ENCODE results near the gene PIP5KL1. TPM values are rescaled to one million over a fixed set of nuclear protein-coding genes. Genes with fewer than 3 reads are reported as not detected.

PIP5KL1 gene
- total RNA-seq, 2 experiments from 2014 or later, result 1.5 to 1.9 TPM

GRCh38 chr9:127954831-127955293, 24.3 kb upstream of the PIP5KL1 start:
- no peak for DNase-seq
- POLR2A ChIA-PET, result interaction anchor here (0.7 to 5.7 kb wide), 13 partner anchors 9 to 139 kb away, joined by 3 to 52 read pairs (median 8); partner anchors contain the start of genes EEIG1, NAIF1 and SLC25A25
- H3K4me1 Mint-ChIP-seq, result peaks cover 72% of the 10 kb centered on the region
- no peak overlapping the region for H3K27ac Mint-ChIP-seq
- H3K4me3 Mint-ChIP-seq, result no peak overlapping the region
- no peaks in the 10 kb centered on the region for H3K27me3 Mint-ChIP-seq
- H3K36me3 Mint-ChIP-seq (ENCODE audit: low read depth), result peaks cover 38% of the 10 kb centered on the region
- no peaks in the 10 kb centered on the region for H3K9me3 Mint-ChIP-seq
- CTCF ChIA-PET, result interaction anchor here (0.7 to 6.3 kb wide), 16 partner anchors 9 to 163 kb away, joined by 3 to 112 read pairs (median 7); partner anchors contain the start of gene EEIG1

DNA sequence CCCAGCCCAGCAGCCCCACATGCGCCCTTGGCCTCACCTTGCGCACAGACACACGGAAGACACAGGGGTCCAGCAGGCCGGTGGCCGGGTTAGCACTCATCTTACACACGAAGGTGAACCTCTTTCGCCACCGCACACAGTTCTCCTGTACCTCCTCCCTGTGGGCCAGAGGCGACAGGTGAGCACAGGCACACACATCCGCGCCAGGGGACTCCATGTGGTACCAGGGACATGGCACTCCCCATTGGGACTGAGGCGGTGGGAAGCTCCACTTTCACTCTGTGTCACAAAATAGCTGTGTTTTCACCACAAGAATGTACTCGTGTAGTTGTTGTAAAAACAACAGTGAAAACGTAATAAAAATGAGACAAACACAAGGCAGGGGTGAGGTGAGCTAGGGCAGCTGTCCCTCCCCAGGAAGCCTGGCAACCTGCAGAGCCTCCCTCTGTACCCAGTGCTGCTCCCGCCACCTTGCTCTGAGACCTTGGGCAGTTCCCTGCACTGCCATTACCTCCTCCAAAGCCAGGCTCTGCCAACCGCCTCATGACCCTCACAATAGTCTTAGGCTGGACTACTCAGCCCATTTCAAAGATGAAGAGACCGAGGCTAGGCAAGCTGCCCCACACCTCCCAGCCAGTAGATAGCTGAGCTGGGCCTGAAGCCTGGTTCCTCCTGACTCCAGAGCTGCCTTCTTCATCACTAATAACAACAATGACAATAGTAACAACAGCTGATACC, 23.4 kb upstream of the PIP5KL1 start:
- H3K36me3 Mint-ChIP-seq (ENCODE audit: low read depth), result peaks cover 30% of the 10 kb centered on the region
- no peaks in the 10 kb centered on the region for H3K9me3 Mint-ChIP-seq
- H3K27me3 Mint-ChIP-seq, result no peaks in the 10 kb centered on the region
- ChIA-PET CTCF (interaction anchor here (0.8 to 6.3 kb wide), 11 partner anchors 10 to 164 kb away, joined by 3 to 112 read pairs (median 6); partner anchors contain the start of gene EEIG1), POLR2A (interaction anchor here (0.7 to 5.7 kb wide), 10 partner anchors 11 to 114 kb away, joined by 3 to 52 read pairs (median 8); partner anchors contain the start of genes DPM2, EEIG1, NAIF1 and SLC25A25)
- no peak for DNase-seq
- H3K27ac Mint-ChIP-seq, result peak overlapping the region; percentile 11
- peaks cover 68% of the 10 kb centered on the region for H3K4me1 Mint-ChIP-seq
- no peak overlapping the region for H3K4me3 Mint-ChIP-seq

GRCh38 chr9:127953154-127953553, 22.6 kb upstream of the PIP5KL1 start:
- DNase-seq, result no peak
- H3K4me1 Mint-ChIP-seq, result peaks cover 68% of the 10 kb centered on the region
- no peaks in the 10 kb centered on the region for H3K9me3 Mint-ChIP-seq
- ChIA-PET CTCF (interaction anchor here (1.6 to 6.3 kb wide), 3 partner anchors 10 to 81 kb away, joined by 5 to 56 read pairs (median 24); no protein-coding TSS in a partner anchor), POLR2A (interaction anchor here (1.4 to 5.2 kb wide), 4 partner anchors 16 to 81 kb away, joined by 6 to 52 read pairs (median 36); partner anchors contain the start of genes DPM2 and EEIG1)
- peaks cover 30% of the 10 kb centered on the region for H3K36me3 Mint-ChIP-seq (ENCODE audit: low read depth)
- no peak overlapping the region for H3K4me3 Mint-ChIP-seq
- H3K27ac Mint-ChIP-seq, result no peak overlapping the region
- no peaks in the 10 kb centered on the region for H3K27me3 Mint-ChIP-seq

DNA sequence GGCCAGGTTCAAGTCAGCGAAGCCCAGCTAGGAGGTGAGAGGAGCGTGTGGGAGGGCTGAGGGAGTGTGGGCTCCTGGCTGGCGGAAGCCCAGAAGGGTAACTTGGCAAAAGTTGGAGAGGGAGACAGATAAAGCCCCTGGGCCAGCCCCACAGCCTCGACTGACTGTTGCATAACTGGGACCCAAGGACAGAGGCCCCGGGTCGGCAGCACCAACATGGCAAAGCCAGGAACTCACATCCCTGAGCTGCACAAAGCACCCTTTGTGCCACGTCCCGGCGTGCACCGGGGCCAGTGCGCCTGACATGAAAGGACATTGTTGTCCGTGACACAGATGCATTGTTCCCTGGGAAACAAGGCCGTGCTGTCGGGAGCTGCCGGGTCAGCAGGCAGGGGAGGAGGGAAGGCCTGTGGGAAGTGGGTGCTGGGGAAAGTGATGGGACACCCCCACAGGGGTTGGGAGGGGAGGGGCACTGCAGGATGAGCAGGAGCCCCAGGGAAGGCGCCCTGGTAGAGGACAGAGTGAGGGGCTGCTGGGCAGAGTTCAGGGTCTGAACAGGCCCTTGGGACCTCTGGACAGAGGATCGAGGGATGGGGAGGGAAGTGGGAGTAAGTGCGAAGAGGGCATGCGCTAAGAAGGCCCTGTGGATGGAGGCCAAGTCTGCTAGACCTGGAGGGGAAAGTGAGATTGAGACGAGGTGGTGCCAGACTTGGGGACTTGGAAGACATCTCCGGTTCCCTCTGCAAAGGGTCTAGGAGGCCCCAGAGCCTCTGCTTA, 20.1 kb upstream of the PIP5KL1 start:
- POLR2A ChIA-PET, result interaction anchor here (1.0 to 1.4 kb wide), 4 partner anchors 10 to 77 kb away, joined by 3 to 5 read pairs (median 4); no protein-coding TSS in a partner anchor
- CTCF ChIA-PET, result no interaction called here
- no peak overlapping the region for H3K4me3 Mint-ChIP-seq
- no peak for DNase-seq
- H3K9me3 Mint-ChIP-seq, result no peaks in the 10 kb centered on the region
- no peak overlapping the region for H3K27ac Mint-ChIP-seq
- peaks cover 35% of the 10 kb centered on the region for H3K36me3 Mint-ChIP-seq (ENCODE audit: low read depth)
- peaks cover 53% of the 10 kb centered on the region for H3K4me1 Mint-ChIP-seq
- no peaks in the 10 kb centered on the region for H3K27me3 Mint-ChIP-seq

DNA sequence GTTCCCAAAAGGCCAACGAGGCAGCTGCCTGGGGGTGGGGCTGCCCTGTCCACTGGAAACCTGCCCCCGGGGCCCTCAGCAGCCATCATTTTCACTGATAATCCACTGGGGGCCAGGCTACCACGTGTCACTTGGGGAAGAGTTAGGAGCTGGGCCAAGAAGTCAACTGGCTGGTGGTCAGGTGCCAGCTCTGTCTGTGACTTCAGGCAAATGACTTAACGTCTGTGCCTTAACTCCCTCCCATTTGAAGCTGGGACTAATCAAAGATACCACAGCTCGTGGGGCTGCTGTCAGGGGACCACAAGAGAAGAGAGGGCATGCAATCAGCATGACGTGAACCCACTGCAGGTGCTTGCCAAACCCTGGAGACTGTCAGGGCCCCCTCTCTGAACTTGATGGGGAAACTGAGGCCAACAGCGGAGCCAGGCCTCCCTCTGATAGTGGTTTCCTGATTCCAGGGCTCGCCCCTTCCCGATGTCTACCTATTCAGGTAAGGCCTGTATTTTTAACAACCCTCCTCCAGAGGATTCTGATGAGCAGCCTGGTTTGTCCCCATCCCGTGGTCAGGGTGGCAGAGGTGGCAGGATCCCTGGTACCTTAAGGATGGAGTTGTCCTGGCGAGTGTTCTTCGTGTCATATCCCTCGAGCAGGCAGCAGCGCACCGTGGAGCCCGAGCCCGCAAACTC, 19.4 kb upstream of the PIP5KL1 start:
- no peak overlapping the region for H3K4me3 Mint-ChIP-seq
- H3K9me3 Mint-ChIP-seq, result no peaks in the 10 kb centered on the region
- H3K4me1 Mint-ChIP-seq, result peaks cover 45% of the 10 kb centered on the region
- DNase-seq, result no peak
- CTCF ChIA-PET, result interaction anchor here (0.6 to 0.9 kb wide), 2 partner anchors 8 to 365 kb away, joined by 3 read pairs; no protein-coding TSS in a partner anchor
- H3K27ac Mint-ChIP-seq, result no peak overlapping the region
- POLR2A ChIA-PET, result interaction anchor here (1.0 to 1.8 kb wide), 5 partner anchors 9 to 77 kb away, joined by 3 to 9 read pairs (median 4); partner anchors contain the start of gene DPM2
- H3K36me3 Mint-ChIP-seq (ENCODE audit: low read depth), result peaks cover 38% of the 10 kb centered on the region
- no peaks in the 10 kb centered on the region for H3K27me3 Mint-ChIP-seq

GRCh38 chr9:127947841-127948710, 17.5 kb upstream of the PIP5KL1 start:
- Mint-ChIP-seq H3K36me3 (ENCODE audit: low read depth) (peaks cover 48% of the 10 kb centered on the region), H3K27ac (peak overlapping the region; percentile 16), H3K9me3 (no peaks in the 10 kb centered on the region), H3K27me3 (no peaks in the 10 kb centered on the region), H3K4me3 (no peak overlapping the region), H3K4me1 (peaks cover 38% of the 10 kb centered on the region)
- ChIA-PET POLR2A (no interaction called here), CTCF (interaction anchor here (0.9 to 1.3 kb wide), 3 partner anchors 29 to 88 kb away, joined by 3 to 6 read pairs (median 4); no protein-coding TSS in a partner anchor)
- no peak for DNase-seq

DNA sequence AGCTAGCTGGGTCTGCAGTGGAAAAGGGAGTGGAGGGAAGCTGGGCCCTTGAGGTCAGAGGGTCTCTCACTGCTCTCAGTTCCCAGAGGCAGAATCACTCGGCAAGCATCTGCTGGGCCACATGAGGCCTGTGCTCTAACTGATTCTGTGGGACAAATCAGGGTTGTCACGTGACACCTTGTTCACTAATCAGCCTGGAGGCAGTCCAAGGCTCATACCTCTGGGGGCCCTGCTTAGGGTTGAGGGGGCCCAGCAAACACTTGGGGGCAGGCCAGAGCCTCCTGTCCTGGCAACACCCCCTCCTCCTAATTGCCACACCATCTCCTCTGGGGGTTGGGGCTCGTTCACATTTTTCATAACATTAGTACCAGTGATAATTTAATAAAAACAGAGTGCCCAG, 16.2 kb upstream of the PIP5KL1 start:
- Mint-ChIP-seq H3K4me3 (no peak overlapping the region), H3K4me1 (peaks cover 36% of the 10 kb centered on the region), H3K36me3 (ENCODE audit: low read depth) (peaks cover 61% of the 10 kb centered on the region), H3K27me3 (no peaks in the 10 kb centered on the region), H3K27ac (no peak overlapping the region), H3K9me3 (no peaks in the 10 kb centered on the region)
- ChIA-PET CTCF (interaction anchor here (1.6 to 6.8 kb wide), 2 partner anchors 9 to 90 kb away, joined by 7 to 157 read pairs; no protein-coding TSS in a partner anchor), POLR2A (no interaction called here)
- no peak for DNase-seq

- Mint-ChIP-seq H3K27ac (no peak overlapping the region), H3K4me1 (peaks cover 33% of the 10 kb centered on the region), H3K9me3 (no peaks in the 10 kb centered on the region), H3K27me3 (no peaks in the 10 kb centered on the region), H3K4me3 (no peak overlapping the region), H3K36me3 (ENCODE audit: low read depth) (peaks cover 62% of the 10 kb centered on the region)
- DNase-seq, result no peak
- POLR2A ChIA-PET, result no interaction called here
- CTCF ChIA-PET, result interaction anchor here (1.6 to 6.8 kb wide), 2 partner anchors 10 to 91 kb away, joined by 7 to 157 read pairs; no protein-coding TSS in a partner anchor
Measured at GRCh38 chr9:127945942-127946341, 15.4 kb upstream of the PIP5KL1 start.

DNA sequence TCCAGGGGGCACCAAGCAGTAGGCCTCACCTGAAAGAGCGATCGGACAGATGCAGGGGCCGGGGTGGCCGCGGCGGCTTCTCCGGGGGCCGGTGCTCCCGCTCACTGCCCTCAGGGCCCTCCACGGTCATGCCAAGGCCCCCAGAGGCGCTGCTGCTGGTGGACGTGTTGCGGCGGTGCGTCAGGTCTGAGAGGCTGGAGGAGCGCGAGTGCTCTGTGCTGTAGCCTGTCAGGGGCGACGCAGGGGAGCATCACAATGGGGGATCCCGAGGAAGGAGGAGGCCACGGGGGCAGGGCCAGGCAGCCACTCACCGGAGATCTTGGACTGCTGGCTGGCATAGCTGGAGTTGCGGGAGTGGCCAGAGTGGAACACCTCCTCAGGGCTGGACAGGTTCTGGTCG, 14.8 kb upstream of the PIP5KL1 start:
- Mint-ChIP-seq H3K36me3 (ENCODE audit: low read depth) (peaks cover 64% of the 10 kb centered on the region), H3K4me1 (peaks cover 30% of the 10 kb centered on the region), H3K27ac (no peak overlapping the region), H3K9me3 (no peaks in the 10 kb centered on the region), H3K27me3 (no peaks in the 10 kb centered on the region), H3K4me3 (no peak overlapping the region)
- DNase-seq, result no peak
- ChIA-PET CTCF (interaction anchor here (1.6 to 6.8 kb wide), 3 partner anchors 10 to 91 kb away, joined by 7 to 157 read pairs (median 56); no protein-coding TSS in a partner anchor), POLR2A (interaction anchor here (2.5 kb wide), 1 partner anchor 10 kb away, joined by 9 read pairs; no protein-coding TSS in a partner anchor)

GRCh38 chr9:127944586-127945218, 14.1 kb upstream of the PIP5KL1 start:
- Mint-ChIP-seq H3K36me3 (ENCODE audit: low read depth) (peaks cover 67% of the 10 kb centered on the region), H3K27me3 (no peaks in the 10 kb centered on the region), H3K9me3 (no peaks in the 10 kb centered on the region), H3K4me3 (no peak overlapping the region), H3K4me1 (peaks cover 23% of the 10 kb centered on the region), H3K27ac (no peak overlapping the region)
- CTCF ChIA-PET, result interaction anchor here (0.6 to 6.8 kb wide), 10 partner anchors 12 to 139 kb away, joined by 3 to 157 read pairs (median 18); partner anchors contain the start of gene PIP5KL1
- POLR2A ChIA-PET, result interaction anchor here (1.2 to 2.5 kb wide), 4 partner anchors 10 to 123 kb away, joined by 4 to 9 read pairs (median 6); partner anchors contain the start of genes EEIG1, NAIF1 and SLC25A25
- DNase-seq, result no peak

- DNase-seq, result peak; percentile 80
- Mint-ChIP-seq H3K4me3 (no peak overlapping the region), H3K27ac (peak overlapping the region; percentile 59), H3K9me3 (no peaks in the 10 kb centered on the region), H3K4me1 (peaks cover 19% of the 10 kb centered on the region), H3K36me3 (ENCODE audit: low read depth) (peaks cover 67% of the 10 kb centered on the region), H3K27me3 (no peaks in the 10 kb centered on the region)
- ChIA-PET CTCF (interaction anchor here (0.7 to 6.8 kb wide), 28 partner anchors 8 to 199 kb away, joined by 3 to 157 read pairs (median 5); partner anchors contain the start of genes NAIF1, PIP5KL1 and SLC25A25), POLR2A (interaction anchor here (0.7 to 2.5 kb wide), 9 partner anchors 11 to 174 kb away, joined by 3 to 13 read pairs (median 4); partner anchors contain the start of genes EEIG1, NAIF1 and SLC25A25)
Measured at GRCh38 chr9:127943731-127944144, 13.2 kb upstream of the PIP5KL1 start.
